ENCODE results near the gene ITGA7.
"Not testable (repeated sequence)": the region's sequence is repeated elsewhere in the genome, so short reads cannot be mapped to it uniquely, and the experiment has no call there.

The ITGA7 gene

DNA sequence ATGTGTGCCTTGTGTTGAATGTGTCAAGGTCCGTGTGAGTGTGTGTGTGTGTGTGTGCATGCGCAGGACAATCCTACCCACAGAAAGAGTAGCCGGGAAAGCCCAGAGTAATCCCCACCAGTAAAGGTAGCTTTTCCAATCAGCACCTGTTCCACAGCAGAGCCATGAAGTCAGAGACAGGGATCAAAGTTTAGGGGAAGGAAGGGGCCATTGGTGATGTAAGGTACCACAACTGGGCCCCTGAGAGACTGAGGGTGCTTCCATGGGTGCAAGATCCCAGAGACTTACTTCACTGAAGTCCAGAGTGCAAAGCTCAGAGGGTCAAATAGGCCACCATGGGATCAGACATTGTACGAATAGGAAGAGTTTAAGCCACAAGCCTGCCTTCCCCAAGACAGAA, 50.5 kb downstream of the ITGA7 start:
- DNase-seq (ENCODE audit: low read depth, low spot score): no peak
- TF ChIP-seq, protein P1, sequence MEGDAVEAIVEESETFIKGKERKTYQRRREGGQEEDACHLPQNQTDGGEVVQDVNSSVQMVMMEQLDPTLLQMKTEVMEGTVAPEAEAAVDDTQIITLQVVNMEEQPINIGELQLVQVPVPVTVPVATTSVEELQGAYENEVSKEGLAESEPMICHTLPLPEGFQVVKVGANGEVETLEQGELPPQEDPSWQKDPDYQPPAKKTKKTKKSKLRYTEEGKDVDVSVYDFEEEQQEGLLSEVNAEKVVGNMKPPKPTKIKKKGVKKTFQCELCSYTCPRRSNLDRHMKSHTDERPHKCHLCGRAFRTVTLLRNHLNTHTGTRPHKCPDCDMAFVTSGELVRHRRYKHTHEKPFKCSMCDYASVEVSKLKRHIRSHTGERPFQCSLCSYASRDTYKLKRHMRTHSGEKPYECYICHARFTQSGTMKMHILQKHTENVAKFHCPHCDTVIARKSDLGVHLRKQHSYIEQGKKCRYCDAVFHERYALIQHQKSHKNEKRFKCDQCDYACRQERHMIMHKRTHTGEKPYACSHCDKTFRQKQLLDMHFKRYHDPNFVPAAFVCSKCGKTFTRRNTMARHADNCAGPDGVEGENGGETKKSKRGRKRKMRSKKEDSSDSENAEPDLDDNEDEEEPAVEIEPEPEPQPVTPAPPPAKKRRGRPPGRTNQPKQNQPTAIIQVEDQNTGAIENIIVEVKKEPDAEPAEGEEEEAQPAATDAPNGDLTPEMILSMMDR (IDR thresholded peaks at IDR 0.05; ENCODE audit: insufficient read depth, low read length, missing control alignments): no peak
- CTCF ChIA-PET: interaction anchor here (0.7 to 5.9 kb wide), 20 partner anchors 9 to 469 kb away, joined by 3 to 86 read pairs (median 8); partner anchors contain the start of genes CD63, ITGA7, OR10P1 and ORMDL2
- POLR2A ChIA-PET: no interaction called here
- no peak overlapping the region for H3K4me3 ChIP-seq (ENCODE audit: low read depth, low read length)

DNA sequence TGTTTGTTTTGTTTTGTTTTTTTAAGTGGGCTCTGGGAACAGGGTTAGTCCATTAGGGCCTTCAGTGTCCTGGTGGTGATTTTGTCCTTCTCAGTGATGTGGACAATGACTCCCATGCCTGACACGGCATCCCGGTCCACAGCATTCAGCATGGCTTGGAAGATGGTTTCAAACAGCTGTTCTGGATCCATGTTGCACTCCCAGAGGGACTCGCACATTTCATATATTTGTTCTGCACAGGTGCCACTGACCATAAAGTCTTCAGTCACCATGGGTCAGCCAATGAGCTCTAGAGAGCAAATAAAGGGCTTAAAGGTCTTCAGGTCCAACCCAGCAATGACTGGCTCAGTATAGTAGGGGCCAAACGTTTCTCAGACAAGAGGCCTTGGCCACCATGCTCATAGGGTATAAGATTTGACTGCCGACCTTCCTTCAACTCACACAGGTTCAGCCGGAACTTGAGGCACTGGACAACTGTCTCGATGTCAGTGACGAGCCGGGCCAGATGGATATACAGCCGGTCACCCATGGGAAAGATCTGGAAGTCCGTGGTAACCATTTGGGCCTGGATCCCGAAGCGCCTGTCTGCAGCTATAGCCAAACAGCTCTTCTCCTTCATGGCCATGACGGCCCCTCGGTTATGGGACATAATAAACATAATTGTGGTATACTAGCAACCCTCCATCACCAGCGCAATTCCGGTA, 53.0 kb downstream of the ITGA7 start:
- no peak for DNase-seq (ENCODE audit: low read depth, low spot score)
- TF ChIP-seq, protein P1 (IDR thresholded peaks at IDR 0.05; ENCODE audit: insufficient read depth, low read length, missing control alignments): no peak
- CTCF ChIA-PET: interaction anchor here (1.1 to 5.9 kb wide), 5 partner anchors 9 to 467 kb away, joined by 3 to 86 read pairs (median 29); no protein-coding TSS in a partner anchor
- H3K4me3 ChIP-seq (ENCODE audit: low read depth, low read length): no peak overlapping the region
- POLR2A ChIA-PET: no interaction called here

DNA sequence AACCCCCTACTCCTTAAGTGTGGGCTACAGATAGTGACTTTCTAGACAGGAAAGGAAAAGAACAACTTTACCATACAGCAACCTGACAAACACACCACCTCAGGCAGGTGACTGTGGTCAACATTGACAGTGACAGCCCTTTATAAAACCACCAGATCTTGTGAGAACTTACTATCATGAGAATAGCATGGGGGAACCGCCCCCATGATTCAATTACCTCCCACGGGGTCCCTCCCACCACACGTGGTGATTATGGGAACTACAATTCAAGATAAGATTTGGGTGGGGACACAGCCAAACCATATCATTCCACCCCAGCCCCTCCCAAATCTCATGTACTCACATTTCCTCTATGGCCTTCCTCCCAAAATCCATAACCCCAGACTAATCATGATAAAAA, 54.7 kb downstream of the ITGA7 start:
- ChIA-PET POLR2A (no interaction called here), CTCF (no interaction called here)
- TF ChIP-seq, protein P1 (IDR thresholded peaks at IDR 0.05; ENCODE audit: insufficient read depth, low read length, missing control alignments): no peak
- H3K4me3 ChIP-seq (ENCODE audit: low read depth, low read length): no peak overlapping the region
- no peak for DNase-seq (ENCODE audit: low read depth, low spot score)

DNA sequence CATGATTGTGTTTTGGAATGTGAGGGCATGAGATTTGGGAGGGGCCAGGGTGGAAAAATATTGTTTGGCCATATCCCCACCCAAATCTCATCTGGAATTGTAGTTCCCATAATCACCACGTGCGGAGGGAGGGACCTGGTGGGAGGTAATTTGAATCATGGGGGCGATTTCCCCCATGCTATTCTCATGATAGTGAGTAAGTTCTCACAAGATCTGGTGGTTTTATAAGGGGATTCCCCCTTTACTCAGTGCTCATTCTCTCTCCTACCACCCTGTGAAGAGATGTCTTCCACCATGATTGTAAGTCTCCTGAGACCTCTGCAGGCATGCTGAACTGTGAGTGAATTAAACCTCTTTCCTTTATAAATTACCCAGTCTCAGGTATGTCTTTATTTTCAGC, 55.4 kb downstream of the ITGA7 start:
- CTCF ChIA-PET: no interaction called here
- TF ChIP-seq, protein P1 (IDR thresholded peaks at IDR 0.05; ENCODE audit: insufficient read depth, low read length, missing control alignments): no peak
- POLR2A ChIA-PET: no interaction called here
- no peak for DNase-seq (ENCODE audit: low read depth, low spot score)
- H3K4me3 ChIP-seq (ENCODE audit: low read depth, low read length): no peak overlapping the region

DNA sequence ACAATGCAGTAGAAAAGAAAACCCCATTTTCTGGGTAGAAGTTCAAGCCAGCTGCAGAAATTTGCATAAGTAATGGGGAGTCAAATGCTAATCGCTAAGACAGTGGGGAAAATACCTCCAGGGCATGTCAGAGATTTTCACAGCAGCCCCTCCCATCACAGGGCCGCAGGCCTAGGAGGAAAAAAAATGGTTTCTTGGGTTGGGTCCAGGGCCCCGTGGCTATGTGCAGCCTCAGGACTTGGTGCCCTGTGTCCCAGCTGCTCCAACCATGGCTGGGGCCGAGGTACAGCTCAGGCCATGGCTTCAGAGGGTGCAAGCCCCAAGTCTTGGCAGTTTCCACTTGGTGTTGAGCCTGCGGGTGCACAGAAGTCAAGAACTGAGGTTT, 56.4 kb downstream of the ITGA7 start:
- CTCF ChIA-PET: no interaction called here
- POLR2A ChIA-PET: no interaction called here

DNA sequence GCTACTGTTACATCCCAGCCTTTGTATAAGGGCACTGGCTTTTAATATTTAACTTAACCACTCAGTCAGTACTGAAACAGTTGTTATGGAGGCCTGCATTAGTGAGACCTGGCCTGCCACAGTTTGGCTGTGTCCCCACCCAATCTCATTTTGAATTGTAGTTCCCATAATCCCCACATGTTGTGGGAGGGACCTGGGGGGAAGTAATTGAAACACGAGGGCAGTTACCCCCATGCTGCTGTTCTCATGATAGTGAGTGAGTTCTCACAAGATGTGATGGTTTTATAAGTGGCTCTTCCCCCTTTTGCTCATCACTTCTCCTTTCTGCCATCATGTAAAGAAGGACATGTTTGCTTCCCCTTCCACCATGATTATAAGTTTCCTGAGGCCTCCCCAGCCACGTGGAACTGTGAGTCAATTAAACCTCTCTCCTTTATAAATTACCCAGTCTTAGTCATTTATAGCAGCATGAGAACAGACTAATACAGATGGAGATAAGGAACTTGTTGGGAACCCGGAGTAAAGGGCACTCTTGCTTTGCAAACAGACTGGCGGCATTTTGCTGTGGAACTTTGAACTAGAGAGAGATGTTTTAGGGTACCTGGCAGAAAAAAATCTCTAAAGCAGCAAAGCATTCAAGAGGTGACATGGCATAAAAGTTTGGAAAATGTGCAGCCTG, 56.9 kb downstream of the ITGA7 start:
- CTCF ChIA-PET; DNase-seq (ENCODE audit: low read depth, low spot score); POLR2A ChIA-PET; H3K4me3 ChIP-seq (ENCODE audit: low read depth, low read length): not testable (repeated sequence)

More for the DNA sequence above, 56.4 kb downstream of the ITGA7 start:
- DNase-seq (ENCODE audit: low read depth, low spot score): no peak
- TF ChIP-seq, protein P1 (IDR thresholded peaks at IDR 0.05; ENCODE audit: insufficient read depth, low read length, missing control alignments): no peak
- H3K4me3 ChIP-seq (ENCODE audit: low read depth, low read length): no peak overlapping the region

Measured in AG04449 (cell line).